Subcutaneous adipose tissue (tissue), 4 donors: ENCODE data around the gene RAI1. TPM values are rescaled to one million over a fixed set of nuclear protein-coding genes. Genes with fewer than 3 reads are reported as not detected.

Experiments used
- small RNA-seq: library from RNA; depleted of rRNA; stranded (forward); fragments of <200 nt; gene quantifications from one replicate; pipeline ENCODE3, GENCODE V24; 2016
- total RNA-seq, 4 donors: library from RNA; depleted of rRNA; stranded (reverse); fragments of >200 nt; gene quantifications; one replicate each; pipeline ENCODE4 v1.1.0, GENCODE V29; 2016
- TF ChIP-seq, protein P1 (sequence below): fragments of 450-650 bp; IDR thresholded peaks from one replicate; pipeline ENCODE4 v1.5.1; 2016; ENCODE audit warnings: low read depth, mild to moderate bottlenecking, control low read depth, antibody characterized with exemption, moderate library complexity

RAI1 gene
- total RNA-seq, 4 donors from 2014 or later: 4.1 to 20.0 (median 7.5) TPM

GRCh38 chr17:17859909-17860765, 178.9 kb downstream of the RAI1 start:
- TF ChIP-seq, protein P1, sequence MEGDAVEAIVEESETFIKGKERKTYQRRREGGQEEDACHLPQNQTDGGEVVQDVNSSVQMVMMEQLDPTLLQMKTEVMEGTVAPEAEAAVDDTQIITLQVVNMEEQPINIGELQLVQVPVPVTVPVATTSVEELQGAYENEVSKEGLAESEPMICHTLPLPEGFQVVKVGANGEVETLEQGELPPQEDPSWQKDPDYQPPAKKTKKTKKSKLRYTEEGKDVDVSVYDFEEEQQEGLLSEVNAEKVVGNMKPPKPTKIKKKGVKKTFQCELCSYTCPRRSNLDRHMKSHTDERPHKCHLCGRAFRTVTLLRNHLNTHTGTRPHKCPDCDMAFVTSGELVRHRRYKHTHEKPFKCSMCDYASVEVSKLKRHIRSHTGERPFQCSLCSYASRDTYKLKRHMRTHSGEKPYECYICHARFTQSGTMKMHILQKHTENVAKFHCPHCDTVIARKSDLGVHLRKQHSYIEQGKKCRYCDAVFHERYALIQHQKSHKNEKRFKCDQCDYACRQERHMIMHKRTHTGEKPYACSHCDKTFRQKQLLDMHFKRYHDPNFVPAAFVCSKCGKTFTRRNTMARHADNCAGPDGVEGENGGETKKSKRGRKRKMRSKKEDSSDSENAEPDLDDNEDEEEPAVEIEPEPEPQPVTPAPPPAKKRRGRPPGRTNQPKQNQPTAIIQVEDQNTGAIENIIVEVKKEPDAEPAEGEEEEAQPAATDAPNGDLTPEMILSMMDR: no peak

DNA sequence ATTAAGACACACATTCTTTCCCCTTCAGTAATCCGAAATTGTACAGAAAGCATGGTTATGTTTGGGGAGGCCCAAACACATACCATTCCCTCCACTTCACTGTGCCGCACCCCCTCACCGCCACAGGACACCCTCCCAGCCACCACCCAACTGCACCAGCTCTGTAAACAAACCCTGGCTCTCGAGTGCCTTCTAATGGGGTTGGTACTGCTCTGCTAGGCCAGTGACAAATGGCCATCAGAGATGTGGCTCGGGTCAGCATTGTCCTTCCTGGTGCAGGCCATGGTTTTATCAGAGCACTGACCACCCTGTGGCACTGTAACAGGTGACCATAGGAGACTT, 179.5 kb downstream of the RAI1 start:
- TF ChIP-seq, protein P1: no peak

Small RNA genes lying within 50 kb of the gene (small RNA-seq; reads per million reads assigned to genes)
- gene MIR33B (not detected), gene MIR6777 (0.36 reads per million), gene RF02177 (not detected), gene RF02178 (not detected)

Other genes with a start within 250 kb of the RAI1 start
- gene MED9, start 204.5 kb upstream of the RAI1 start, total RNA-seq: 10 to 100 TPM in 3 of 4 donors, 1 to 10 TPM in 1; 6.5 to 16.6 (median 13.5) TPM
- 100 to 1,000 TPM; 140 to 294 (median 198) TPM for gene RASD1, start 185.1 kb upstream of the RAI1 start, total RNA-seq
- gene PEMT, start 89.8 kb upstream of the RAI1 start, total RNA-seq: 10 to 100 TPM; 54.6 to 76.9 (median 63.0) TPM
- gene SREBF1, start 155.5 kb downstream of the RAI1 start, total RNA-seq: 100 to 1,000 TPM in 1 of 4 donors, 10 to 100 TPM in 3; 17.0 to 255 (median 18.9) TPM